Lower leg skin (tissue), 4 donors: ENCODE measurements around the gene MINDY2. TPM values are rescaled to one million over a fixed set of nuclear protein-coding genes. Genes with fewer than 3 reads are reported as not detected.
"Not testable (repeated sequence)": the region's sequence is repeated elsewhere in the genome, so short reads cannot be mapped to it uniquely, and the experiment has no call there.

Experiments
- DNase-seq, 2 donors: peaks; one replicate each; pipeline ENCODE4 v3.0.0-alpha.2; 2019; ENCODE audit warnings: low spot score in 2 of 2
- H3K4me3 ChIP-seq: fragments of 200-600 bp; sonication (generic); 2 replicates; pipeline ENCODE4 v1.5.1; 2017; ENCODE audit warnings: mild to moderate bottlenecking, low read depth; ENCODE audit not compliant: poor library complexity, severe bottlenecking
- POLR2A ChIP-seq, 2 donors: fragments of 450-650 bp; IDR thresholded peaks; one replicate each; pipeline ENCODE4 v1.6.1; 2016 to 2017; ENCODE audit warnings: antibody characterized with exemption in 2 of 2, mild to moderate bottlenecking in 1 of 2, moderate library complexity in 1 of 2
- WGBS, 2 donors: methylation state at CpG; one replicate each; pipeline ENCODE4 v1.1.5; 2018; 5-methylcytosine and 5-hydroxymethylcytosine counted together
- intact Hi-C: fragments of 100-400 bp; cut with DNase I; formaldehyde crosslinking; loops from one replicate; pipeline ENCODE4 v1.15.0; 2023; ENCODE audit warnings: low total_unique reads
- total RNA-seq, 4 donors: library from RNA; depleted of rRNA; stranded (reverse); fragments of >200 nt; gene quantifications; one replicate each; pipeline ENCODE4 v1.1.0, GENCODE V29; 2016
- TF ChIP-seq, protein P1 (sequence below), 3 donors: fragments of 450-650 bp; IDR thresholded peaks; one replicate each; pipeline ENCODE4 v1.5.1; 2016; ENCODE audit warnings: antibody characterized with exemption in 3 of 3, mild to moderate bottlenecking in 3 of 3, moderate library complexity in 2 of 3

Gene MINDY2
- total RNA-seq, 4 donors from 2014 or later, result 17.9 to 30.5 (median 23.4) TPM

DNA sequence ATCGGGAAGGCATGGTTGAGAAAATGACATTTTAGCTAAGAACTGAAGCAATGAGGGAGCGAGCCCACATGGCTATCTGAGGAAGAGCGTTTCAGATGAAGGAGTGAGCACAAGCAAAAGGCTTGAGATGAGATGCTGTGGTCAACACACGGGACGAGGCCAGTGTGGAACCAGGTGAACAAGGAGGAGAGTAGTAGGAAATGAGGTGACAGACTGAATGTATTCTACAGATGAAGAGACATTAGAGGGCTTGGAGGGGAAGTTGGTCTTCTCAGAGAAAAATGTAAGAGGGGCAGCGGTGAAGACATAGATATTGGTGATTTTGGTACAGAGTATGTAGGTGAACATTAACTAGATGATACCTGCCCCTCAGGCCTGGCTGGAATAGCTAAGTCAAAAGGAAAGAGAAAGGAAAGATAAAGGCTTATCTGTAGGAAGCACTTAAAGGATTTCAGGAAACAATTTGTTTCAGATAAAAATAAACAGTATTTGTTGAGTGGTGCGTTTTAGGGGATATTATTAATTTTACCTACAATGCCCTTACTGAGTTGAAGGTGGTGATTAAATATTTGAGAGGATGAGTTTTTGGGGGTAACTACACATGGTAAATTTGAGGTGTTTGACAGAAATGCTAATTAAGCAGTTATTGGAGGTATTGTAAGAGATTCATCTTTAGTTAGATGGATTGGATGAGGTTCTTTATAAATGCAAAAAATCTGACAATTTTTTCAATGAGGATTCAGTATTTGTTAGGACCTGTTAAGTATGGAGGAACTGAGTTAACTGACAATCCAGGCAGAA lies 105.4 kb downstream of the MINDY2 start:
- no peak for TF ChIP-seq POLR2A (IDR thresholded peaks at IDR 0.05)
- TF ChIP-seq, protein P1, sequence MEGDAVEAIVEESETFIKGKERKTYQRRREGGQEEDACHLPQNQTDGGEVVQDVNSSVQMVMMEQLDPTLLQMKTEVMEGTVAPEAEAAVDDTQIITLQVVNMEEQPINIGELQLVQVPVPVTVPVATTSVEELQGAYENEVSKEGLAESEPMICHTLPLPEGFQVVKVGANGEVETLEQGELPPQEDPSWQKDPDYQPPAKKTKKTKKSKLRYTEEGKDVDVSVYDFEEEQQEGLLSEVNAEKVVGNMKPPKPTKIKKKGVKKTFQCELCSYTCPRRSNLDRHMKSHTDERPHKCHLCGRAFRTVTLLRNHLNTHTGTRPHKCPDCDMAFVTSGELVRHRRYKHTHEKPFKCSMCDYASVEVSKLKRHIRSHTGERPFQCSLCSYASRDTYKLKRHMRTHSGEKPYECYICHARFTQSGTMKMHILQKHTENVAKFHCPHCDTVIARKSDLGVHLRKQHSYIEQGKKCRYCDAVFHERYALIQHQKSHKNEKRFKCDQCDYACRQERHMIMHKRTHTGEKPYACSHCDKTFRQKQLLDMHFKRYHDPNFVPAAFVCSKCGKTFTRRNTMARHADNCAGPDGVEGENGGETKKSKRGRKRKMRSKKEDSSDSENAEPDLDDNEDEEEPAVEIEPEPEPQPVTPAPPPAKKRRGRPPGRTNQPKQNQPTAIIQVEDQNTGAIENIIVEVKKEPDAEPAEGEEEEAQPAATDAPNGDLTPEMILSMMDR (IDR thresholded peaks at IDR 0.05), result no peak
- no peak for DNase-seq
- intact Hi-C loops, result no loop called here

GRCh38 chr15:58877999-58878825 lies 107.1 kb downstream of the MINDY2 start:
- no peak for DNase-seq
- H3K4me3 ChIP-seq, result no peak overlapping the region
- intact Hi-C loops, result no loop called here
- 95 to 96% methylated on average over 12 of the region's 12 CpGs for WGBS, 2 donors
- TF ChIP-seq POLR2A (IDR thresholded peaks at IDR 0.05), result no peak

More for the DNA sequence above, 105.4 kb downstream of the MINDY2 start:
- no peak overlapping the region for H3K4me3 ChIP-seq
- WGBS, 2 donors, result 86 to 87% methylated on average over 7 of the region's 7 CpGs

GRCh38 chr15:58880320-58880719 lies 109.2 kb downstream of the MINDY2 start:
- no peak overlapping the region for H3K4me3 ChIP-seq
- no peak for TF ChIP-seq POLR2A (IDR thresholded peaks at IDR 0.05)
- TF ChIP-seq, protein P1 (IDR thresholded peaks at IDR 0.05), result no peak
- no peak for DNase-seq
- intact Hi-C loops, result no loop called here
- 84 to 88% methylated on average over 3 of the region's 3 CpGs for WGBS, 2 donors

- H3K4me3 ChIP-seq, result no peak overlapping the region
- 90 to 91% methylated on average over 4 of the region's 4 CpGs for WGBS, 2 donors
- TF ChIP-seq, protein P1 (IDR thresholded peaks at IDR 0.05), result no peak
- TF ChIP-seq POLR2A (IDR thresholded peaks at IDR 0.05), result no peak
- intact Hi-C loops, result no loop called here
- no peak for DNase-seq
These were observed 111.1 kb downstream of the MINDY2 start for GRCh38 chr15:58882243-58882642.

- H3K4me3 ChIP-seq, result not testable (repeated sequence)
These were observed 112.8 kb downstream of the MINDY2 start for GRCh38 chr15:58883926-58884325.

GRCh38 chr15:58886921-58887320 lies 115.8 kb downstream of the MINDY2 start:
- WGBS, 2 donors, result 91 to 97% methylated on average over 12 of the region's 12 CpGs
- intact Hi-C loops, result no loop called here
- H3K4me3 ChIP-seq, result no peak overlapping the region

More at GRCh38 chr15:58883926-58884325, 112.8 kb downstream of the MINDY2 start:
- DNase-seq, intact Hi-C loops: not testable (repeated sequence)
- 93 to 98% methylated on average over 3 of the region's 3 CpGs for WGBS, 2 donors

More at GRCh38 chr15:58886921-58887320, 115.8 kb downstream of the MINDY2 start:
- TF ChIP-seq, protein P1 (IDR thresholded peaks at IDR 0.05), result no peak
- TF ChIP-seq POLR2A (IDR thresholded peaks at IDR 0.05), result no peak
- DNase-seq, result no peak
